ENCODE data around the gene PHLDB1.

PHLDB1 gene

GRCh38 chr11:118622376-118623268 is 15.2 kb downstream of the PHLDB1 start:
- DNase-seq, result peak; percentile 87

GRCh38 chr11:118623269-118623655 is 15.8 kb downstream of the PHLDB1 start:
- DNase-seq, result peak; percentile 34

GRCh38 chr11:118625036-118625690 is 17.7 kb downstream of the PHLDB1 start:
- no peak for DNase-seq

- no peak for DNase-seq
These were observed 18.6 kb downstream of the PHLDB1 start for GRCh38 chr11:118625976-118626375.

- no peak for DNase-seq
These were observed 20.2 kb downstream of the PHLDB1 start for GRCh38 chr11:118627566-118627965.

- no peak for DNase-seq
These were observed 20.6 kb downstream of the PHLDB1 start for GRCh38 chr11:118628031-118628430.

GRCh38 chr11:118628432-118628831 is 21.0 kb downstream of the PHLDB1 start:
- DNase-seq, result no peak

GRCh38 chr11:118628861-118629549 is 21.6 kb downstream of the PHLDB1 start:
- no peak for DNase-seq

GRCh38 chr11:118629761-118630661 is 22.6 kb downstream of the PHLDB1 start:
- no peak for DNase-seq

GRCh38 chr11:118631142-118631909 is 23.9 kb downstream of the PHLDB1 start:
- no peak for DNase-seq

GRCh38 chr11:118632577-118633318 is 25.3 kb downstream of the PHLDB1 start:
- DNase-seq, result no peak

GRCh38 chr11:118633319-118633690 is 25.9 kb downstream of the PHLDB1 start:
- DNase-seq, result no peak

GRCh38 chr11:118633979-118634378 is 26.6 kb downstream of the PHLDB1 start:
- no peak for DNase-seq

- DNase-seq, result peak; percentile 82
These were observed 27.2 kb downstream of the PHLDB1 start for GRCh38 chr11:118634431-118635236.

GRCh38 chr11:118635237-118635591 is 27.8 kb downstream of the PHLDB1 start:
- DNase-seq, result peak; percentile 68

GRCh38 chr11:118635642-118636041 is 28.2 kb downstream of the PHLDB1 start:
- DNase-seq, result no peak

GRCh38 chr11:118636569-118637290 is 29.3 kb downstream of the PHLDB1 start:
- DNase-seq, result no peak

- DNase-seq, result no peak
These were observed 31.3 kb downstream of the PHLDB1 start for GRCh38 chr11:118638726-118639125.

- no peak for DNase-seq
These were observed 32.5 kb downstream of the PHLDB1 start for GRCh38 chr11:118639899-118640298.

Measured in eye (tissue), 1 donor.